ENCODE measurements around the gene ZNF865.

Gene ZNF865

GRCh38 chr19:55647732-55648584 lies 42.5 kb downstream of the ZNF865 start, which contains the start of gene CCDC106:
CCDC106 (plus strand) TSS chr19:55648212; CDS start chr19:55649047, 835 bp downstream.
- DNase-seq: no peak

- no peak for DNase-seq
Measured at GRCh38 chr19:55648585-55649267, 43.3 kb downstream of the ZNF865 start.

GRCh38 chr19:55649268-55650125 lies 44.0 kb downstream of the ZNF865 start:
- DNase-seq: no peak

GRCh38 chr19:55650126-55650557 lies 44.7 kb downstream of the ZNF865 start:
- DNase-seq: no peak

- no peak for DNase-seq
Measured at GRCh38 chr19:55650602-55651230, 45.3 kb downstream of the ZNF865 start.

- DNase-seq: no peak
Measured at GRCh38 chr19:55651236-55651635, 45.8 kb downstream of the ZNF865 start.

- no peak for DNase-seq
Measured at GRCh38 chr19:55652311-55653128, 47.1 kb downstream of the ZNF865 start.

- peak; percentile 91 for DNase-seq
Measured at GRCh38 chr19:55653651-55654322, 48.3 kb downstream of the ZNF865 start.

GRCh38 chr19:55654323-55654867 lies 48.9 kb downstream of the ZNF865 start:
- peak; percentile 89 for DNase-seq

GRCh38 chr19:55654868-55655647 lies 49.6 kb downstream of the ZNF865 start, which contains the start of gene U2AF2:
U2AF2 (plus strand) TSS chr19:55655035; CDS start chr19:55655105, 70 bp downstream.
- peak; percentile 86 for DNase-seq

- no peak for DNase-seq
Measured at GRCh38 chr19:55655648-55656040, 50.2 kb downstream of the ZNF865 start.

GRCh38 chr19:55656552-55656951 lies 51.1 kb downstream of the ZNF865 start:
- no peak for DNase-seq

- DNase-seq: no peak
Measured at GRCh38 chr19:55656988-55657747, 51.7 kb downstream of the ZNF865 start.

- no peak for DNase-seq
Measured at GRCh38 chr19:55658846-55659459, 53.5 kb downstream of the ZNF865 start.

- DNase-seq: no peak
Measured at GRCh38 chr19:55659822-55660221, 54.4 kb downstream of the ZNF865 start.

GRCh38 chr19:55660404-55660803 lies 55.0 kb downstream of the ZNF865 start:
- no peak for DNase-seq

GRCh38 chr19:55660991-55661390 lies 55.5 kb downstream of the ZNF865 start:
- DNase-seq: no peak

GRCh38 chr19:55661826-55662225 lies 56.4 kb downstream of the ZNF865 start:
- DNase-seq: no peak
